SW 1271 (cell line): ENCODE results near the gene C11orf71.

Experiments
- DNase-seq, 2 experiments: peaks; one replicate each; lab custom pipeline; 2025; lab: John Stamatoyannopoulos, UW

C11orf71 gene

GRCh38 chr11:114399490-114400215 is 658 bp downstream of the C11orf71 start:
- peak in 1 of 2 experiments; percentile 56 for DNase-seq

DNA sequence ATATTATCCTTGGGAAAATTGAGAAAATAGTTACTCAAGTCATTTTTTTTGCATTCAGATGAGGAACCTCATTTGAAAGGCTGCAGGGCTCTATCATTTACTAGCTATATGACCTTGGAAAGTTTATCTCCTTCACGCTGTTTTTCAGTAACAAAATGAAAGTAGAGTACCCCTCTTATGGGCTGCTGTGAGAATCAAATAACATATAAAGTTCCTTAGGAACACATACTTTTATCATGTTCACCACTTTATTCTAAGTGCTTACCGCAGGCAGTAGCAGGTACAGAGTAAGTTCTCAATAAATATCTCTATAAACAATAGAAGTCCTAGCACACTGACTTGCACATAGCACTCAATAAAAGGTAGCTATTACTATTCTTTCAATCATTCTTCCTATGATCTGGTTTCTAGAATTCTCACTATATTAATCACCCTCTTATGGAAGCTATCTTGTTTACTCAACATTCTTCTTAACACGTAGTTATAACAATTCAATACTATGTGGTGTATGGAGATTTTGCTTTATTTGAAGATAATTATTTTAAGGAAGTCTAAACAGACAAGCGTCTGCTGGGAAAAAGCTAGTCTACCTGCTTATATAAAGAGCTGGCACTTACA is 1.9 kb downstream of the C11orf71 start:
- no peak for DNase-seq

- no peak for DNase-seq
Measured at GRCh38 chr11:114397349-114397982, 2.8 kb downstream of the C11orf71 start.

- no peak for DNase-seq
Measured at GRCh38 chr11:114396916-114397315, 3.4 kb downstream of the C11orf71 start.

DNA sequence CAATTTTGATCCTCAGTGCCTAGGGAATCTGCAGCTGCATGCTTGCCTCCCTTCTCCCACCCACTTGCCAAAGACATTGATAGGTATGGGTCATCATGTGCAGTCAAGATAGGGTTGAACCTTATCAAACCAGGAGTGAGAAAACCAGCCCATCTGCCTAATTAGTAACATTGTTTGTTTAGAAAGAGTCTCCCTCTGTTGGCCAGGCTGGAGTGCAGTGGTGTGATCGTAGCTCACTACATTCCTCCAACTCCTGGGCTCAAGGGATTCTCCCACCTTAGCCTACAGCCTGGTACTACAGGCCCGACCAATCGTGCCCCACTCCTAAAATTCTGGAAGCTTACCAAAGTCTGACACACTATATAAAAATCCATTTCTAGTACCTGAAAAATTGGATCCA is 4.6 kb downstream of the C11orf71 start:
- DNase-seq = no peak

DNA sequence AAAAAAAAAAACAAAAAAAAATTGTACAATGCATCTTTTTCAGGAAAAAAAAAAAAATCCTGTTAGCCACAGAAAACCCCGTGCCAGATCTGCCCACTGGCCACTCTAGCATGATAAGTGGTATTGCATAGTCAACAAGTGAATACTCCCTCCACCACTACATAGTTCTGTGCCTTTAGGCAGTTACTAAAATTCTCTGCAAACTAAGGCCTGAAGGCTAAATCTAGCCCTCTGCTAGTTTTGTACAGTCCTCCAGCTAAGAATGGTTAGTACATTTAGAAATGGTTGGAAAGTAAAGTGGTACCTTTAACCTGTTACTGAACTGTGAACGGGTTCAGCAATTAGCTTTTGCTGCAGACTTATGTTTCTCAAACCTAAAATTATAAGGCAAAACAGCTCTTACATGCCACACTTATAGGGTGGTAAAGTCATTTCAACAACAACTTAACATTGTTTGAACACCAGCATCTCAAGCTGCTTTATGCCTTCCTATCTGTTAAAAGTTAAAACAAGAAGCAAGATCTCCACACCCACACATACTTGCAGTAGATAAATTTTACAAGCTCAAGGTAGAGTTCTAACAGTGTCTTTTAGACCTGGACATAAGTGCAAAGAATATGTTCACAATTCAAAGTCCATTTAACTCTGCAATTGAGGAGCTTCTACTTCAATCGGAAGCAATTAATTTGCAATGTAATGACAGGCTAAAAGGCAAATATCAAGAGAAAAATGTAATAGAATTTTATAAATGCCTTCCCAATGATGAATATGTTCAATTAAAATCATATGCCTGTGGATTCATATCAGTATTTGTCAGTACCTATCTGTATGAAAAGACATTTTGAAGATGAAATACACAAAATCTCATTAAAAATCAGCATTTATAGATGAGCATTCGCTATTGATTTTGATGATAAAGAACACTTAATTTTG is 7.3 kb downstream of the C11orf71 start:
- DNase-seq = no peak

DNA sequence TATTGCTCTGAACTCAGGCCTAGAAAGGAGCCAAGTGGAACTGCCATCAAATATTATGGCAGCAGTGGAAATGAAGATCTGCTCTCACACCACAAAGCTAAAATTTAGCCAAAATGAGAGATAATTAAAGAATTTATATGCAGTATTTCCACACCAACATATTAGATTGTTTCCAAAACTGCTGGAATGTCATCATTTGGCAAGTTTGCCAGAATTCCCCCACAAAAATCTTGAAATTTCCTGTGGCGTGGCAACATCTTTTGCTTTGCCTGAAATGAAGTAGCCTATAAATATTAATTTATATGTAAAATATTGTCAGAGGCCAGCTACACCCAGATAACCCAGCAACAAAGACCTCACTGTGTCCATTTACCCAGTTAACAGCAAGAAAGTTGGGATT is 13.8 kb downstream of the C11orf71 start:
- no peak for DNase-seq

DNA sequence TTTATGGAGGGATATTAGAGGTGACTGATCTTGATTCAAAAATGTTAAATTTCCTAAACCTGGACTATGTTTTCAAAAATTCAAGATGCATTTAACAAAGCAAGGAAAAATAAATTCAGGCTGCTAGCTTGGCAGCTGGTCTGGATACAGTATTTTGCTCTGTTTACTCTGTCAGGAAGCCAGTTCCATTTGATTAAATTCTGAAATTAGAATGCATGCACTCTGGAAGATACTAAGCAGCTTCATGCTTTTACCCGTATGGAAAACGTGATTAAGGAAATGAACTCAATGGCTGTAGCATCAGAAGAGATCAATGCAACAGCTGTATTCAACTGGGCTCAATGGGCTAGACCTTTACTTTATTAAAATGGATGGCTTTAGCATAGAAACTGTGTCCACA is 14.2 kb downstream of the C11orf71 start:
- DNase-seq = no peak

- no peak for DNase-seq
Measured at GRCh38 chr11:114384487-114384886, 15.8 kb downstream of the C11orf71 start.

DNA sequence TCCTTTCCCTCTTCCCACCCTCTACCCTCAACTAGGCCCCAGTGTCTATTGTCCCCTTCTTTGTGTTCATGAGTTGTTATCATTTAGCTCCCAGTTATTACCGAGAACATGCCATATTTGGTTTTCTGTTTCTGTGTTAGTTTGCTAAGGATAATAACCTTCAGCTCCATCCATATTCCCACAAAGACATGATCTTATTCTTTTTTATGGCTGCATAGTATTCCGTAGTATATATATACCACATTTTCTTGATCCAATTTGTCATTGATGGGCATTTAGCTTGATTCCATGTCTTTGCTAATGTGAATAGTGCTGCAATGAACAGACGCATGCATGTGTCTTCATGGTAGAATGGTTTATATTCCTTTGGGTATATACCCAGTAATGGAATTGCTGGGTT is 17.8 kb downstream of the C11orf71 start:
- no peak for DNase-seq

DNA sequence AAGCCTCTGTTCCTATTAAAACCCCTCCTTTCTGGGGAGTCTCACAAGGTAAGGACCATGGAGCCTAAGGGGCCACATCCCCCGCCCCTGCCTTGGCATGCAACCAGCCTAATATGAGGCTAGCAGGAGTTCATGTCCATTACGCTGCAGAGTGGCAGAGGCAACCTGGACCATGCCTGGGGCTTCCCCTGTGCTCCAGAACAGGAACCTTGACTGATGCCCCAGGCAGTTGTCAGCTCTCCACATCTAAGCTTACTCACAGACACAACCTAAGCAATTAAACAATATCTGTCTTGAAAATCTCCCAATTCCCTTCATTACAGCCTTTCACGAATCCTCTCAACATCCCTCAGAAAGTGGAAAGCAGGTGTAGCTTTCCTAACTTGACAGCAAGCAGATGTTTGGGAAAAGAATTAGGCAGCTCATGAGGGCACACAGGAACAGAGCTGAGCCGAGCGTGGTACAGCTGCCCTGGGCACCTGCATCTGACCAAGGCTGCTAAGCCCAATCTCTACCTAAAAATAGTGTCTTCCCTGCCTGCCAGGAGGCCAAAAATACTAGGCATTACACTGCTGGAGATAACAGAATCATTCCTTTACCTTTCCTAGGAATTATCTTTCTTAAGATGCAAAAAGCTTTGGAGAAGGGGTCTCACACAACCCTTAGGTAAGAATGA is 20.8 kb downstream of the C11orf71 start:
- no peak for DNase-seq

DNA sequence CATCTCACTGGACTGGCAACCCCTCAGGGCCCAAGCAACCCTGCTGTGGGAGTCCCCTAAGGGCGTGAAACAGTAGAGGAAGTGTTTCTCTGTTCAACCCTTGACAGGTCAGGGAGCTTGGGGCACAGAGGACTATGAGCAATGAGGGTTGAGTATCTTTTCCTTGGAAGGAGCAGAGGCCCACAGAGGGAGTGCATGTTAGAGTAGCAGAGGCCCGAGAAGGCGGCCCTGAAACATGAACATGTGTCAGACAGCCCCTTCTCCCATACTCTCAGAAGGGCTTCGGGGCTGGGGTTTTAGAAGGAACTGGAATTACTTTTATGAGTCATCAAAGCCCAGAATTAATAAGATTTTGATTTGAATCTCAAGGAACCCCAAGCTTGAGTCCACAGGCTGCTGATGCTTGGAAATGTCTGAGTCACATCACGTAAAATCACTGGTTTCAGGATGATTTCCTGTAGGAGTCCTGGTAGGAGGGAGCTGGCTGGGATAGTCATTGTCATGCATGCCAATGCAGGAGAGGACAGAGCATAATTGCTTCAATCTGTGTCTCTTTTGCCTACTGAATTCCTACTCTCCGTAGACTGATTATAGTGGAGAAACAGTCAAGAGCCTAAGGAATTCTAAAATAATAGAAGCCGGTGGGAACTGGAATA is 22.6 kb downstream of the C11orf71 start:
- no peak for DNase-seq

DNA sequence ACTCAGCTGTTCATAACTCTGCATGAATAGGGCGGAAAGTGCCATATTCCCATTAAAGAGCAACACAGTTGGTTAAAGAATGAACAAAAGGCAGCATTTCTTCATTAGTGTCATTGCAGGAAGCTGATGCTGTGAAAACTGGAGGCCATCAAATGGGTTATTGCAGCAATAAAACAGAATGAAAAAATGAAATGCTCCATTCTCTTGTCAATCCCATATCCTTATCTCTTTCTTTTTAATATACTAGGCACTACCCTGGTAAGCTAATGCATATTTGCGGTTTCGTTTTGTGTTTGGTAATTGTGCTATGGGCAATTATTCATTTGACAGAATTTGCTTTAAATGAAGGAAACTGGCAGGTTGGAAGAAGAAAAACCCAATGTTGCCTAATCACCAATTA is 25.3 kb downstream of the C11orf71 start:
- DNase-seq = no peak

- DNase-seq = no peak
Measured at GRCh38 chr11:114368918-114369680, 31.2 kb downstream of the C11orf71 start.

- DNase-seq = no peak
Measured at GRCh38 chr11:114367244-114367957, 32.9 kb downstream of the C11orf71 start.

DNA sequence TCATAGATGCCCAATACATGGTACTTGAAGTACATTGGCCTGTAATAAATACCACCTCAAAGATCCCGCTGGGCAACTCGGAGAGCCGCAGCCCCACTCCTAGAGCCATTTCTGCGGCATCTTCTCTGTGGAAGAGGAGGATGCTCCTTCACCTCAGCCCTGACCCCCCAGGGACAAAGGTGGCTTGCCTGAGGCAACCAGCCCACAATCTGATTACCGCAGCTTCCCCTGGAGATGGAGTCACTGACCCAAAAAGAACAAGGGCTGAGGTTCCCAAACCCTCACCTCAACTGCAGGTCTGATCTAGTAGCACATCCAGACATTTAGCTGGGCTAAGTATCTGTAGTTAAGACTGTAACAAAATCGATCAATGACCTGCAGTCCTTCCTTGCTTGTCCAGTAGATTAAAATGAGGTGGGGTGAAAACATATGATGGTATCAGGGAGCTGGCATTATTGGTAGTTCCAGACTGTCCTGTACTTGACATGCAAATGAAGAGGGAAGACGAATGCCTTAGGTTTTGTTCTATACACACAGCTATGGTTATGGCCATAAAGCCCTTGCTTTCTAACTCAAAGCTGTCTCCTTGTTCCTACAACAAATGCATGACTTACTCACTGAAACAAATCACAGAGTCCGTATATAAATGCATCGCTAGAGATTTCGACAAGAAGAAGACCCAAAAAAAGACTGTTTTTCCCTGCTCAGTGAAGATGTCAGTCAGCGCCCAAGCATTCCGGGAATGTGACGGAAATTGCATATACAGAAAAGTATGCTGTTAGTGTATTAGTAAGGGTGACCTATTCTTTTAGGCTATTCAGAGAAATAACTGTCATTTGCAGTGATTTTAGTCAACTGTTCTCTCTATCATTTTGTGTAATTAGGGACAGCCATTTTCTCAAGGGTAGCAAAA is 33.7 kb downstream of the C11orf71 start:
- DNase-seq = peak in 1 of 2 experiments; percentile 2

- DNase-seq = no peak
Measured at GRCh38 chr11:114362958-114363357, 37.4 kb downstream of the C11orf71 start.

DNA sequence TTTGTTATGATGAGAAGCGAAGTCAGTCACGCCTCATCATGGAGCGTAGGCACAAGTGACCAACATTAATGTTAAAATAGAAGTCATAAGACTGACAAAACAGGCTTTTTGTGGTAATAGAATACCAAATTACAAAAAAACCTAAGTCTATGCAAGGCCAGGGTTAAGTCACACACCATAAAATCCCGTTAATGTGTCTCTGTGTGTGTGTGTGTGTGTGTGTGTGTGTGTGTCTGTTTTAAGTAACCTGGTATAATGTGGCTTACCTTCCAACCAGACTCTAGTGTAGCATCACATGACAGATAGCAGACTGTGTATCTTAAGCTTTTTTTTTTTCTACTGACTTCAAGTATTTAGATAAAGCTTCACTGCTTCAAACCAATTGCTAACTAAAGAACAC is 38.0 kb downstream of the C11orf71 start:
- no peak for DNase-seq

DNA sequence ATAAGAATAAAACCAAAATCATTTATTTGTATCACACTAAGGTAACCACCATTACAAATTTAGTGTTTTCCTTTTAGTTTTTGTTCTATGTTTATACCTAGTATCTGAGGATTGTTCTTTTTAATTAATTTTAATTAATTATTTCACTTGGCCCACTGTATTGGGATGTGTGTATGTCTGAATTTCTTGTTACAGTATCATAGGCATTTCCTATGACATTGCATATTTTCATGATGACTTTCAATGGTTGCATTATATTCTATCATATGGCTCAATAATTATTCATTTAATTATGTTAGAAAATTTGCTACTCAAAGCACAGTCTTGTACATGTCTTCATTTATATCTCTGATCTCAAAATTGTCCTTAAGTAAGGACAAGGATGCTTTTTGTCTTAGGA is 41.0 kb downstream of the C11orf71 start:
- no peak for DNase-seq
